Ectodermal cell (in vitro differentiated cells): ENCODE measurements around the gene SLC25A26.
"Not testable (repeated sequence)": the region's sequence is repeated elsewhere in the genome, so short reads cannot be mapped to it uniquely, and the experiment has no call there.

Experiments used
- H3K27ac ChIP-seq: 2 replicates; pipeline ENCODE4 v1.7.0; 2013; ENCODE audit warnings: mild to moderate bottlenecking, low read depth, low read length; ENCODE audit not compliant: insufficient read depth, poor library complexity, severe bottlenecking
- H3K27me3 ChIP-seq: 2 replicates; pipeline ENCODE4 v1.7.0; 2013; ENCODE audit warnings: mild to moderate bottlenecking, low read length; ENCODE audit not compliant: insufficient read depth, control insufficient read depth, poor library complexity, severe bottlenecking
- H3K36me3 ChIP-seq: one replicate; pipeline ENCODE4 v1.7.0; 2013; ENCODE audit warnings: low read length; ENCODE audit not compliant: control insufficient read depth, insufficient read depth
- H3K4me1 ChIP-seq: one replicate; pipeline ENCODE4 v1.7.0; 2013; ENCODE audit warnings: low read length; ENCODE audit not compliant: control insufficient read depth, insufficient read depth
- H3K4me3 ChIP-seq: 2 replicates; pipeline ENCODE4 v1.7.0; 2013; ENCODE audit warnings: low read depth, low read length, control low read depth; ENCODE audit not compliant: insufficient read depth
- H3K9me3 ChIP-seq: 2 replicates; pipeline ENCODE4 v1.7.0; 2013; ENCODE audit warnings: mild to moderate bottlenecking, low read length, moderate library complexity; ENCODE audit not compliant: control insufficient read depth
- WGBS, 2 experiments: methylation state at CpG; one replicate each; pipeline ENCODE4 v1.1.7; 2013; ENCODE audit warnings: missing lambda C conversion rate in 2 of 2; 5-methylcytosine and 5-hydroxymethylcytosine counted together

Gene SLC25A26

GRCh38 chr3:66306086-66306485 is 85.3 kb downstream of the SLC25A26 start:
- not testable (repeated sequence) for H3K36me3 ChIP-seq, H3K9me3 ChIP-seq, H3K27ac ChIP-seq, H3K27me3 ChIP-seq, H3K4me3 ChIP-seq, H3K4me1 ChIP-seq
- WGBS, 2 experiments = 93 to 96% methylated on average over 7 of the region's 7 CpGs

- not testable (repeated sequence) for H3K36me3 ChIP-seq, H3K4me3 ChIP-seq, H3K27me3 ChIP-seq, H3K4me1 ChIP-seq, H3K9me3 ChIP-seq, H3K27ac ChIP-seq
- 87 to 91% methylated on average over 4 of the region's 4 CpGs for WGBS, 2 experiments
These were observed 86.2 kb downstream of the SLC25A26 start for GRCh38 chr3:66306991-66307390.

- no peaks in the 10 kb centered on the region for H3K4me1 ChIP-seq
- WGBS, 2 experiments = 88 to 93% methylated on average over 4 of the region's 4 CpGs
- H3K36me3 ChIP-seq = no peaks in the 10 kb centered on the region
- no peak overlapping the region for H3K4me3 ChIP-seq
- no peaks in the 10 kb centered on the region for H3K9me3 ChIP-seq
- no peak overlapping the region for H3K27ac ChIP-seq
- H3K27me3 ChIP-seq = no peaks in the 10 kb centered on the region
These were observed 91.2 kb downstream of the SLC25A26 start for GRCh38 chr3:66312039-66312438.

- 88 to 90% methylated on average over 5 to 6 of the region's 6 CpGs for WGBS, 2 experiments
- Histone ChIP-seq H3K36me3 (no peaks in the 10 kb centered on the region), H3K4me3 (no peak overlapping the region), H3K27ac (no peak overlapping the region), H3K27me3 (no peaks in the 10 kb centered on the region), H3K9me3 (no peaks in the 10 kb centered on the region), H3K4me1 (no peaks in the 10 kb centered on the region)
These were observed 93.7 kb downstream of the SLC25A26 start for GRCh38 chr3:66314455-66314854.

- no peaks in the 10 kb centered on the region for H3K4me1 ChIP-seq
- H3K27ac ChIP-seq = no peak overlapping the region
- 94 to 96% methylated on average over 7 of the region's 7 CpGs for WGBS, 2 experiments
- H3K4me3 ChIP-seq = no peak overlapping the region
- no peaks in the 10 kb centered on the region for H3K27me3 ChIP-seq
- H3K36me3 ChIP-seq = no peaks in the 10 kb centered on the region
- H3K9me3 ChIP-seq = no peaks in the 10 kb centered on the region
These were observed 97.1 kb downstream of the SLC25A26 start for GRCh38 chr3:66317750-66318376.

GRCh38 chr3:66320390-66320789 is 99.6 kb downstream of the SLC25A26 start:
- WGBS, 2 experiments = 94 to 100% methylated on average over 1 of the region's 1 CpG
- Histone ChIP-seq H3K4me3 (no peak overlapping the region), H3K4me1 (no peaks in the 10 kb centered on the region), H3K27ac (no peak overlapping the region), H3K9me3 (no peaks in the 10 kb centered on the region), H3K27me3 (no peaks in the 10 kb centered on the region), H3K36me3 (no peaks in the 10 kb centered on the region)

GRCh38 chr3:66322436-66322835 is 101.6 kb downstream of the SLC25A26 start:
- H3K9me3 ChIP-seq = no peaks in the 10 kb centered on the region
- no peaks in the 10 kb centered on the region for H3K4me1 ChIP-seq
- H3K36me3 ChIP-seq = no peaks in the 10 kb centered on the region
- no peak overlapping the region for H3K27ac ChIP-seq
- H3K4me3 ChIP-seq = no peak overlapping the region
- no peaks in the 10 kb centered on the region for H3K27me3 ChIP-seq

- Histone ChIP-seq H3K4me3 (no peak overlapping the region), H3K27ac (no peak overlapping the region), H3K36me3 (no peaks in the 10 kb centered on the region), H3K27me3 (no peaks in the 10 kb centered on the region), H3K4me1 (no peaks in the 10 kb centered on the region), H3K9me3 (no peaks in the 10 kb centered on the region)
- 94% methylated on average over 6 of the region's 6 CpGs for WGBS, 2 experiments
These were observed 105.5 kb downstream of the SLC25A26 start for GRCh38 chr3:66326340-66326739.

- Histone ChIP-seq H3K9me3 (no peaks in the 10 kb centered on the region), H3K27ac (no peak overlapping the region), H3K4me1 (no peaks in the 10 kb centered on the region), H3K27me3 (no peaks in the 10 kb centered on the region), H3K4me3 (no peak overlapping the region), H3K36me3 (no peaks in the 10 kb centered on the region)
- 77 to 79% methylated on average over 1 to 2 of the region's 2 CpGs for WGBS, 2 experiments
These were observed 114.9 kb downstream of the SLC25A26 start for GRCh38 chr3:66335671-66336070.

- H3K27ac ChIP-seq = no peak overlapping the region
- H3K4me1 ChIP-seq = no peaks in the 10 kb centered on the region
- H3K27me3 ChIP-seq = no peaks in the 10 kb centered on the region
- H3K4me3 ChIP-seq = no peak overlapping the region
- H3K9me3 ChIP-seq = no peaks in the 10 kb centered on the region
- 64 to 70% methylated on average over 4 of the region's 4 CpGs for WGBS, 2 experiments
- no peaks in the 10 kb centered on the region for H3K36me3 ChIP-seq
These were observed 115.5 kb downstream of the SLC25A26 start for GRCh38 chr3:66336333-66336766.

- Histone ChIP-seq H3K4me1 (no peaks in the 10 kb centered on the region), H3K27ac (no peak overlapping the region), H3K4me3 (no peak overlapping the region), H3K9me3 (no peaks in the 10 kb centered on the region), H3K36me3 (no peaks in the 10 kb centered on the region), H3K27me3 (no peaks in the 10 kb centered on the region)
- 94 to 100% methylated on average over 1 of the region's 3 CpGs for WGBS, 2 experiments
These were observed 118.1 kb downstream of the SLC25A26 start for GRCh38 chr3:66338927-66339326.
